Gastrocnemius medialis (tissue), 4 donors: Measurements from ENCODE around the gene CMC2.

ENCODE experiments used
- POLR2A ChIP-seq, 2 donors: fragments of 450-650 bp; IDR thresholded peaks; one replicate each; pipeline ENCODE4 v1.6.1; 2017; ENCODE audit warnings: antibody characterized with exemption in 2 of 2, mild to moderate bottlenecking in 2 of 2, moderate library complexity in 2 of 2
- TF ChIP-seq, protein P1 (sequence below), 5 experiments: fragments of 450-650 bp in 3 of 5; fragments of 200-600 bp in 2 of 5; sonication (generic) in 2 of 5; IDR thresholded peaks in 4 of 5; conservative IDR thresholded peaks in 1 of 5; 1 replicate in 4 of 5; 2 replicates in 1 of 5; pipeline ENCODE4 v1.5.1; 2016 to 2019; ENCODE audit warnings: antibody characterized with exemption in 5 of 5, mild to moderate bottlenecking in 3 of 5, moderate library complexity in 3 of 5

DNA sequence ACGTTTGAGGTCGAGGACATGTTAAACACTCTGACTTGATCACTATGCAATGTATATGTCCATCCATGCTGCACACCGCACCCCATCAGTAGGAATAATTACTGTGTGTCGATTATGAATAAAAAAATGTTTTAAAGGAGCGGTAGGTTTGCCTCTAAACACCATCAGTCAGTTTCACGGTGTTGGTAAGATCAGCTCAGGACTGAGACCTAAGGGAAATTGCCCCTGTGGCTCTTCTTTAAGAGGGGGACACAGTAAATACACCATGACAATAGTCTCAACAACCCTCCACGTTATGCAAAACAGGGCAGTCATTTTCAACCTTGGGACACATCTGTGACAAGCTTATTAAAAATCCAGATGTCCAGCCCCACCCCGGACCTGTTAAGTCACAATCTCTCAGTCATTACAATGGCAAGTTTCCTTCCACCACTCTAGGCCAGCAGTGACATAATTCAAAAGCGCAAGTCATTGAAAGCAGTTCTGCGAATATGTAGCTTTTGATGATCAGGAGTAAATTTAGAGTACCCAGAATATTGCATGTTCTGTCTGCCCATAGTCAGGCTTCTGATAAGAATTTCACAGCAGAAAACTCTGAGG, 30.2 kb upstream of the CMC2 start:
- TF ChIP-seq, protein P1, sequence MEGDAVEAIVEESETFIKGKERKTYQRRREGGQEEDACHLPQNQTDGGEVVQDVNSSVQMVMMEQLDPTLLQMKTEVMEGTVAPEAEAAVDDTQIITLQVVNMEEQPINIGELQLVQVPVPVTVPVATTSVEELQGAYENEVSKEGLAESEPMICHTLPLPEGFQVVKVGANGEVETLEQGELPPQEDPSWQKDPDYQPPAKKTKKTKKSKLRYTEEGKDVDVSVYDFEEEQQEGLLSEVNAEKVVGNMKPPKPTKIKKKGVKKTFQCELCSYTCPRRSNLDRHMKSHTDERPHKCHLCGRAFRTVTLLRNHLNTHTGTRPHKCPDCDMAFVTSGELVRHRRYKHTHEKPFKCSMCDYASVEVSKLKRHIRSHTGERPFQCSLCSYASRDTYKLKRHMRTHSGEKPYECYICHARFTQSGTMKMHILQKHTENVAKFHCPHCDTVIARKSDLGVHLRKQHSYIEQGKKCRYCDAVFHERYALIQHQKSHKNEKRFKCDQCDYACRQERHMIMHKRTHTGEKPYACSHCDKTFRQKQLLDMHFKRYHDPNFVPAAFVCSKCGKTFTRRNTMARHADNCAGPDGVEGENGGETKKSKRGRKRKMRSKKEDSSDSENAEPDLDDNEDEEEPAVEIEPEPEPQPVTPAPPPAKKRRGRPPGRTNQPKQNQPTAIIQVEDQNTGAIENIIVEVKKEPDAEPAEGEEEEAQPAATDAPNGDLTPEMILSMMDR (IDR thresholded peaks at IDR 0.05 in 4 of 5, conservative IDR thresholded peaks at IDR 0.05 in 1 of 5): no peak
- TF ChIP-seq POLR2A (IDR thresholded peaks at IDR 0.05): peak in 1 of 2 donors; percentile 22
